PC-9 (cell line): ENCODE results near the gene SLC44A4. TPM values are rescaled to one million over a fixed set of nuclear protein-coding genes. Genes with fewer than 3 reads are reported as not detected.

ENCODE experiments used
- BruUV-seq: library from RNA; stranded (reverse); fragments of 400-500 nt; replicated peaks from 2 replicates; lab custom pipeline; 2021; lab: Mats Ljungman, UMichigan
- CTCF ChIA-PET: fragments of 300-600 bp; sonication (Branson Sonifier 250); formaldehyde crosslinking; loops from one replicate; lab custom pipeline; 2022; ENCODE audit warnings: antibody characterized with exemption; lab: Charles Lee
- POLR2A ChIA-PET: fragments of 300-600 bp; sonication (Branson Sonifier 250); formaldehyde crosslinking; loops from one replicate; lab custom pipeline; 2022; ENCODE audit warnings: antibody characterized with exemption; ENCODE audit not compliant: unreplicated experiment; lab: Charles Lee
- DNase-seq, 2 experiments: peaks; one replicate each; pipeline versions ENCODE4 v3.0.0 to v3.0.0-alpha.2; 2015 to 2022; ENCODE audit warnings: mixed read lengths in 1 of 2
- H2AFZ ChIP-seq: fragments of 200-600 bp; sonication (generic); 2 replicates; pipeline ENCODE4 v1.8.1; 2017; ENCODE audit warnings: antibody characterized with exemption
- H3F3A ChIP-seq: fragments of 200-600 bp; sonication (generic); 2 replicates; pipeline ENCODE4 v1.8.1; 2017; ENCODE audit warnings: antibody characterized with exemption, mild to moderate bottlenecking, low read depth; ENCODE audit not compliant: insufficient read depth
- H3K27ac ChIP-seq: fragments of 200-600 bp; sonication (generic); 2 replicates; pipeline ENCODE4 v1.6.1; 2016; ENCODE audit warnings: mixed run types
- H3K27me3 ChIP-seq: fragments of 200-600 bp; sonication (generic); 2 replicates; pipeline ENCODE4 v1.6.1; 2016; ENCODE audit warnings: low read depth, mixed run types; ENCODE audit not compliant: insufficient read depth
- H3K36me3 ChIP-seq: fragments of 200-600 bp; sonication (generic); 2 replicates; pipeline ENCODE4 v1.6.1; 2016; ENCODE audit warnings: low read depth, mixed run types
- H3K4me1 ChIP-seq: fragments of 200-600 bp; sonication (generic); replicated peaks from 2 replicates; pipeline ENCODE4 v1.6.1; 2016; ENCODE audit warnings: mixed run types; ENCODE audit not compliant: insufficient read depth
- H3K4me2 ChIP-seq: fragments of 200-600 bp; sonication (generic); 2 replicates; pipeline ENCODE4 v1.6.1; 2017; ENCODE audit warnings: mixed run types
- H3K4me3 ChIP-seq: fragments of 200-600 bp; sonication (generic); 2 replicates; pipeline ENCODE4 v1.6.1; 2016; ENCODE audit warnings: mixed run types
- H3K79me2 ChIP-seq: fragments of 200-600 bp; sonication (generic); 2 replicates; pipeline ENCODE4 v1.6.1; 2017; ENCODE audit warnings: low read depth, mixed run types
- H3K9me2 ChIP-seq: fragments of 200-600 bp; sonication (generic); 2 replicates; pipeline ENCODE4 v1.8.1; 2017; ENCODE audit warnings: mild to moderate bottlenecking; ENCODE audit not compliant: insufficient read depth
- H3K9me3 ChIP-seq: fragments of 200-600 bp; sonication (generic); 2 replicates; pipeline ENCODE4 v1.8.1; 2016; ENCODE audit warnings: low read depth; ENCODE audit not compliant: insufficient read depth
- H4K20me1 ChIP-seq: fragments of 200-600 bp; sonication (generic); 2 replicates; pipeline ENCODE4 v1.8.1; 2017; ENCODE audit not compliant: insufficient read depth
- CTCF ChIP-seq: fragments of 200-600 bp; sonication (generic); conservative IDR thresholded peaks from 2 replicates; pipeline ENCODE4 v1.6.1; 2017; ENCODE audit warnings: mixed run types, antibody characterized with exemption, mild to moderate bottlenecking, moderate library complexity
- EZH2 ChIP-seq: fragments of 200-600 bp; sonication (generic); IDR thresholded peaks from 2 replicates; pipeline ENCODE4 v1.8.0; 2017; ENCODE audit warnings: antibody characterized with exemption, low read depth
- intact Hi-C: fragments of 100-400 bp; cut with micrococcal nuclease; formaldehyde crosslinking; loops from one replicate; pipeline ENCODE4 v1.10.0; 2022; ENCODE audit not compliant: unreplicated experiment
- total RNA-seq: library from RNA; stranded (reverse); gene quantifications from 2 replicates; pipeline ENCODE4 v1.2.3, GENCODE V29; 2021

The SLC44A4 gene
- total RNA-seq, 1 experiment from 2014 or later, result 44.4 TPM

GRCh38 chr6:31927242-31927862 is 48.6 kb upstream of the SLC44A4 start, which contains the start of gene C2:
TSS of gene C2 (plus strand) at chr6:31927717. CDS start at chr6:31927753, 36 bp downstream.
- H3K9me2 ChIP-seq, result no peaks in the 10 kb centered on the region
- H2AFZ ChIP-seq, result no peak within 1 kb of the TSS
- H3K4me1 ChIP-seq, result no peaks in the 10 kb centered on the region
- no peak within 1 kb of the TSS for H3K4me3 ChIP-seq
- ChIA-PET POLR2A (no interaction called here), CTCF (no interaction called here)
- H3K36me3 ChIP-seq, result no peaks in the 10 kb centered on the region
- H3K27ac ChIP-seq, result no peak within 1 kb of the TSS
- no peak within 1 kb of the TSS for H3K4me2 ChIP-seq
- BruUV-seq, result no TSS peak
- H3K27me3 ChIP-seq, result no peaks in the 10 kb centered on the region
- no peaks in the 10 kb centered on the region for H4K20me1 ChIP-seq
- no peaks in the 10 kb centered on the region for H3K79me2 ChIP-seq
- DNase-seq, result no peak
- H3F3A ChIP-seq, result no peaks in the 10 kb centered on the region
- TF ChIP-seq CTCF (no peak), EZH2 (no peak)
- intact Hi-C loops, result no loop called here
- H3K9me3 ChIP-seq, result no peaks in the 10 kb centered on the region

GRCh38 chr6:31922942-31923341 is 44.1 kb upstream of the SLC44A4 start:
- no peaks in the 10 kb centered on the region for H3K9me2 ChIP-seq
- no peaks in the 10 kb centered on the region for H3K79me2 ChIP-seq
- ChIA-PET POLR2A (interaction anchor here (0.6 to 0.7 kb wide), 2 partner anchors 372 to 524 kb away, joined by 3 to 11 read pairs; no protein-coding TSS in a partner anchor), CTCF (no interaction called here)
- BruUV-seq, result no TSS peak
- no peaks in the 10 kb centered on the region for H3K9me3 ChIP-seq
- DNase-seq, result no peak
- H3K4me1 ChIP-seq, result peaks cover 5% of the 10 kb centered on the region; the same call in 1 of the 2 replicates
- TF ChIP-seq EZH2, result no peak
- no peak for TF ChIP-seq CTCF
- H3K36me3 ChIP-seq, result no peaks in the 10 kb centered on the region
- no peak overlapping the region for H2AFZ ChIP-seq
- H3F3A ChIP-seq, result 0 out of 2 replicates have a peak, but pooled peaks cover 8% of the 10 kb centered on the region
- no peak overlapping the region for H3K4me3 ChIP-seq
- no peaks in the 10 kb centered on the region for H3K27me3 ChIP-seq
- intact Hi-C loops, result no loop called here
- no peaks in the 10 kb centered on the region for H4K20me1 ChIP-seq
- no peak overlapping the region for H3K4me2 ChIP-seq
- no peak overlapping the region for H3K27ac ChIP-seq

- H3K79me2 ChIP-seq, result no peaks in the 10 kb centered on the region
- no peaks in the 10 kb centered on the region for H3K27me3 ChIP-seq
- no peaks in the 10 kb centered on the region for H3K36me3 ChIP-seq
- CTCF ChIA-PET, result interaction anchor here (0.7 kb wide), 2 partner anchors 65 to 230 kb away, joined by 3 read pairs; no protein-coding TSS in a partner anchor
- H3K9me3 ChIP-seq, result no peaks in the 10 kb centered on the region
- BruUV-seq, result no TSS peak
- H3K9me2 ChIP-seq, result no peaks in the 10 kb centered on the region
- 0 out of 2 replicates have a peak, but pooled peaks cover 8% of the 10 kb centered on the region for H3F3A ChIP-seq
- H3K4me1 ChIP-seq, result peaks cover 5% of the 10 kb centered on the region; the same call in 1 of the 2 replicates
- DNase-seq, result no peak
- no peak overlapping the region for H3K4me3 ChIP-seq
- H3K27ac ChIP-seq, result no peak overlapping the region
- H3K4me2 ChIP-seq, result no peak overlapping the region
- no peaks in the 10 kb centered on the region for H4K20me1 ChIP-seq
- no peak overlapping the region for H2AFZ ChIP-seq
- intact Hi-C loops, result no loop called here
- POLR2A ChIA-PET, result interaction anchor here (0.7 kb wide), 1 partner anchor 154 kb away, joined by 7 read pairs; no protein-coding TSS in a partner anchor
- TF ChIP-seq CTCF (no peak), EZH2 (no peak)
These were observed 42.0 kb upstream of the SLC44A4 start for GRCh38 chr6:31920811-31921210.
